Neural cell (in vitro differentiated cells): ENCODE results near the gene HOXC12. TPM values are rescaled to one million over a fixed set of nuclear protein-coding genes. Genes with fewer than 3 reads are reported as not detected.
A peak's percentile ranks its signal among the peaks of the same experiment; 100 is the strongest.

Experiments used
- H2AFZ ChIP-seq: fragments of 200-600, 300-800 bp; sonication (generic), shearing (Covaris generic); 2 replicates; pipeline ENCODE4 v1.6.0; 2014; ENCODE audit warnings: low read depth, mild to moderate bottlenecking, antibody characterized with exemption, low read length, moderate library complexity
- H3F3A ChIP-seq: fragments of 200-600 bp; shearing (Covaris generic); 2 replicates; pipeline ENCODE4 v1.6.1; 2016; ENCODE audit warnings: mild to moderate bottlenecking, moderate library complexity, mixed read lengths, antibody characterized with exemption, low read length; ENCODE audit not compliant: insufficient read depth, poor library complexity, severe bottlenecking
- H3K27ac ChIP-seq: fragments of 200-600, 300-800 bp; sonication (generic), shearing (Covaris generic); 2 replicates; pipeline ENCODE4 v1.5.1; 2014; ENCODE audit warnings: mild to moderate bottlenecking, low read length, moderate library complexity
- H3K27me3 ChIP-seq: fragments of 300-800, 200-600 bp; sonication (generic), shearing (Covaris generic); 2 replicates; pipeline ENCODE4 v1.6.0; 2014; ENCODE audit warnings: mild to moderate bottlenecking, low read depth, low read length, moderate library complexity; ENCODE audit not compliant: insufficient read depth
- H3K36me3 ChIP-seq: fragments of 300-800, 200-600 bp; sonication (generic), shearing (Covaris generic); 2 replicates; pipeline ENCODE4 v1.5.1; 2014; ENCODE audit warnings: mild to moderate bottlenecking, antibody characterized with exemption, low read length, moderate library complexity; ENCODE audit not compliant: insufficient read depth
- H3K4me2 ChIP-seq: fragments of 300-800, 200-600 bp; sonication (generic), shearing (Covaris generic); 2 replicates; pipeline ENCODE4 v1.6.0; 2014; ENCODE audit warnings: mild to moderate bottlenecking, low read length
- H3K4me3 ChIP-seq: fragments of 300-800, 200-600 bp; sonication (generic), shearing (Covaris generic); 2 replicates; pipeline ENCODE4 v1.5.1; 2014; ENCODE audit warnings: mild to moderate bottlenecking, low read length, moderate library complexity
- H3K79me2 ChIP-seq: fragments of 200-600 bp; shearing (Covaris generic); replicated peaks from 2 replicates; pipeline ENCODE4 v1.6.0; 2014; ENCODE audit warnings: mild to moderate bottlenecking, low read length, moderate library complexity; ENCODE audit not compliant: insufficient read depth
- H3K9ac ChIP-seq: fragments of 300-800, 200-600 bp; sonication (generic), shearing (Covaris generic); 2 replicates; pipeline ENCODE4 v1.6.1; 2016; ENCODE audit warnings: mild to moderate bottlenecking, low read length, mixed read lengths
- H3K9me2 ChIP-seq: fragments of 200-600 bp; shearing (Covaris generic); 2 replicates; pipeline ENCODE4 v1.6.1; 2016; ENCODE audit warnings: mild to moderate bottlenecking, low read length, mixed read lengths; ENCODE audit not compliant: insufficient read depth
- H3K9me3 ChIP-seq: fragments of 200-600, 300-800 bp; sonication (generic), shearing (Covaris generic); 2 replicates; pipeline ENCODE4 v1.6.1; 2016; ENCODE audit warnings: mild to moderate bottlenecking, mixed run types, low read length, moderate library complexity, mixed read lengths
- H4K20me1 ChIP-seq: fragments of 200-600 bp; shearing (Covaris generic); 2 replicates; pipeline ENCODE4 v1.6.1; 2016; ENCODE audit warnings: mild to moderate bottlenecking, mixed run types; ENCODE audit not compliant: insufficient read depth
- EP300 ChIP-seq: fragments of 450-650 bp; conservative IDR thresholded peaks from 2 replicates; pipeline ENCODE4 v1.6.1; 2014; ENCODE audit warnings: antibody characterized with exemption, mild to moderate bottlenecking, moderate library complexity; ENCODE audit not compliant: poor library complexity, severe bottlenecking
- EZH2 ChIP-seq: fragments of 200-600, 300-800 bp; shearing (Covaris generic), sonication (generic); IDR thresholded peaks from 2 replicates; pipeline ENCODE4 v1.6.1; 2014; ENCODE audit warnings: antibody characterized with exemption, low read length, borderline replicate concordance, mild to moderate bottlenecking; ENCODE audit not compliant: insufficient read depth, poor library complexity, severe bottlenecking
- MXI1 ChIP-seq: fragments of 450-650 bp; conservative IDR thresholded peaks from 2 replicates; pipeline ENCODE4 v1.6.1; 2014; ENCODE audit warnings: antibody characterized with exemption, mild to moderate bottlenecking; ENCODE audit not compliant: poor library complexity, severe bottlenecking
- POLR2AphosphoS5 ChIP-seq: IDR thresholded peaks from 2 replicates; pipeline ENCODE4 v1.6.1; 2012
- RAD21 ChIP-seq: fragments of 450-650 bp; conservative IDR thresholded peaks from 2 replicates; pipeline ENCODE4 v1.6.1; 2014; ENCODE audit warnings: antibody characterized with exemption, mild to moderate bottlenecking, moderate library complexity
- REST ChIP-seq: IDR thresholded peaks from 2 replicates; pipeline ENCODE4 v1.6.1; 2012; ENCODE audit warnings: borderline replicate concordance
- SMC3 ChIP-seq: fragments of 450-650 bp; conservative IDR thresholded peaks from 2 replicates; pipeline ENCODE4 v1.6.1; 2014; ENCODE audit warnings: antibody characterized with exemption, mild to moderate bottlenecking, moderate library complexity; ENCODE audit not compliant: poor library complexity
- TAF1 ChIP-seq: IDR thresholded peaks from 2 replicates; pipeline ENCODE4 v1.6.1; 2012; ENCODE audit warnings: low read depth
- polyA plus RNA-seq: library from polyadenylated mRNA; depleted of rRNA; stranded (reverse); fragments of >200 nt; gene quantifications from 2 replicates; pipeline ENCODE4 v1.2.3, GENCODE V29; 2014
- TF ChIP-seq, protein P1 (sequence below): fragments of 450-650 bp; IDR thresholded peaks from 2 replicates; pipeline ENCODE4 v1.5.1; 2014; ENCODE audit warnings: antibody characterized with exemption, mild to moderate bottlenecking, moderate library complexity; ENCODE audit not compliant: poor library complexity, severe bottlenecking

The HOXC12 gene
- polyA plus RNA-seq, 1 donor from 2014 or later, result not detected

- Histone ChIP-seq H2AFZ (no peak overlapping the region), H4K20me1 (no peaks in the 10 kb centered on the region), H3K36me3 (no peaks in the 10 kb centered on the region), H3K4me2 (no peak overlapping the region), H3K9ac (no peak overlapping the region), H3K27ac (no peak overlapping the region), H3K9me2 (no peaks in the 10 kb centered on the region), H3K9me3 (no peaks in the 10 kb centered on the region), H3K79me2 (no peaks in the 10 kb centered on the region), H3K4me3 (no peak overlapping the region), H3K27me3 (peaks cover 100% of the 10 kb centered on the region), H3F3A (no peaks in the 10 kb centered on the region)
- TF ChIP-seq, protein P1, sequence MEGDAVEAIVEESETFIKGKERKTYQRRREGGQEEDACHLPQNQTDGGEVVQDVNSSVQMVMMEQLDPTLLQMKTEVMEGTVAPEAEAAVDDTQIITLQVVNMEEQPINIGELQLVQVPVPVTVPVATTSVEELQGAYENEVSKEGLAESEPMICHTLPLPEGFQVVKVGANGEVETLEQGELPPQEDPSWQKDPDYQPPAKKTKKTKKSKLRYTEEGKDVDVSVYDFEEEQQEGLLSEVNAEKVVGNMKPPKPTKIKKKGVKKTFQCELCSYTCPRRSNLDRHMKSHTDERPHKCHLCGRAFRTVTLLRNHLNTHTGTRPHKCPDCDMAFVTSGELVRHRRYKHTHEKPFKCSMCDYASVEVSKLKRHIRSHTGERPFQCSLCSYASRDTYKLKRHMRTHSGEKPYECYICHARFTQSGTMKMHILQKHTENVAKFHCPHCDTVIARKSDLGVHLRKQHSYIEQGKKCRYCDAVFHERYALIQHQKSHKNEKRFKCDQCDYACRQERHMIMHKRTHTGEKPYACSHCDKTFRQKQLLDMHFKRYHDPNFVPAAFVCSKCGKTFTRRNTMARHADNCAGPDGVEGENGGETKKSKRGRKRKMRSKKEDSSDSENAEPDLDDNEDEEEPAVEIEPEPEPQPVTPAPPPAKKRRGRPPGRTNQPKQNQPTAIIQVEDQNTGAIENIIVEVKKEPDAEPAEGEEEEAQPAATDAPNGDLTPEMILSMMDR, result no peak
- TF ChIP-seq RAD21 (no peak), EZH2 (peak; percentile 45), EP300 (no peak), REST (no peak)
Observed at GRCh38 chr12:53985692-53985993, 30.9 kb downstream of the HOXC12 start.

DNA sequence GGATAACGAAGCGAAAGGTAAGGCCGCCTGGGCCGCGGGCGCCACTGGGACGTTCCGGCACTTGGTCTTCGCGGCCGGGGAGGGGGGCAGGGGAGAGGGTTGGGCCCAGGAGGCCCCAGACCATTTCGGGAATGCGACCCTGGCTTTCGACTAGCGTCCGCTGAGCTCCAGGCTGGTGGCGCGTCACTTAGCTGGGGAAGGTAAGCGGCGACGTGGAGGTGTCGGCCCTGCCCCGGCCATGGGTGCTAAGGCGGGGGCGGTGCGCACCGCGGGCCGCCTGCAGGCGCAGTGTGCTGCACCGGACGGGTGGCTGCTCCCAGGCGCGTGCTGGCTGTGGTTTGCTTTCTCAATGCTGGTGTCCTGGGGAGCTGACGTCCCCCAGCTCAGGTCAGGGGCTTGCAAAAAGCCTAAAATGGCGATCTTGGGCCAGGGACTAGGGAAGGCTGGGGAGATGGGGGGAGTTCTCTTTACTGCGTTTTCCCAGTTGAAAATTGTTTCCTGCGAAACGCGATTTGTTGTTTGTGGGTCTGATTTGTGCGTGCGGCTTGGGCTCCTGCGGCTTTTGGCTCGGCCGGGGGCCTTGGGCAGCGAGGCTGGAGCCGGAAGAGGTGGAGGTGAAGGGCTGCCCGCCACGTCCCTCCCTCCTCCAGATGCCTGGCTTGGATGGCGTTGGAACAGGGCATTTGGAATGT lies 31.4 kb downstream of the HOXC12 start:
- H2AFZ ChIP-seq, result no peak overlapping the region
- H3K9me3 ChIP-seq, result no peaks in the 10 kb centered on the region
- no peak overlapping the region for H3K27ac ChIP-seq
- peaks cover 100% of the 10 kb centered on the region for H3K27me3 ChIP-seq
- no peaks in the 10 kb centered on the region for H3K36me3 ChIP-seq
- no peak for TF ChIP-seq SMC3
- peak; percentile 69 for TF ChIP-seq EZH2
- H3K79me2 ChIP-seq, result no peaks in the 10 kb centered on the region
- H3K4me2 ChIP-seq, result no peak overlapping the region
- H3K4me3 ChIP-seq, result no peak overlapping the region
- no peaks in the 10 kb centered on the region for H3K9me2 ChIP-seq
- no peaks in the 10 kb centered on the region for H3F3A ChIP-seq
- H4K20me1 ChIP-seq, result no peaks in the 10 kb centered on the region
- no peak overlapping the region for H3K9ac ChIP-seq

DNA sequence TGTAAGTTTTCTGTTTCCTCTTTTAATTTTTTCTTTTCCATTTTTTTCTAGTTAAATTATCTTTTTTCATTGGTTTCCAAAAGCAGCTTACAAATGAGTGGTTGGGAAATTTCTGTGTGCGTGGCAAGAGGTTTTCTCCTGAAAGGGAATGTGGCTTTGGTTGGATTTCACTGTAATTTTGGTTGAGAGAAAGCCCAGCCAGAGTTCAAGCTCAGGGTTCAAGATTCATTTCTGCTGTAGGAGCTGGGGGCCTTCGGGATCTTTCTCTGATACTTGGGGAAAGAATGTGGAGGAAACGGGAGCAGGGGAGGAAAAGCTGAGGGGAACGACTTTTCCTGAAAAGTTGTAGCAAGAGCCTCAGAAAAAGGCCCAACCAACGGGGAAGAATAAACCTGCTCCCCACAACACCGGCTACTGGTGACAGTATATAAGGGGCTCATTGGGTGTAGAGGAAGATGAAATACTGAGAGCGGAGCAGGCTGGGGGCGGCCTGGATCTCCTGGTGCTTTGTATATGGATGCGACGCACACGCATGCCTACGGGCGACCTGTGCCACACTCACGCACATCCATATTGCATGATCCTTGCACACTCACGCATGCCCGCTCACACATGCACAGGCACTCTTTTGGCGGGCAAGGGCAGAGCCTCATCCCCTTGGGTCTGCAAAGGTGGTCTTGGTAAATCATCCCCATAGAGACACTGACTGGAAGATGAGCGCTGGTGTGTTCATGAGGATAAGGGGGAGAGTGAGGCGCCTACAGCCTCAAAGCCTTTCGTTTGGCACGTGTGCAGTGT lies 32.2 kb downstream of the HOXC12 start:
- Histone ChIP-seq H2AFZ (no peak overlapping the region), H3K36me3 (no peaks in the 10 kb centered on the region), H3K4me3 (no peak overlapping the region), H3K4me2 (no peak overlapping the region), H4K20me1 (no peaks in the 10 kb centered on the region), H3K9ac (no peak overlapping the region), H3K9me3 (no peaks in the 10 kb centered on the region), H3K9me2 (no peaks in the 10 kb centered on the region), H3K27me3 (peaks cover 100% of the 10 kb centered on the region), H3K79me2 (no peaks in the 10 kb centered on the region), H3F3A (no peaks in the 10 kb centered on the region), H3K27ac (no peak overlapping the region)
- TF ChIP-seq, protein P1, result no peak
- no peak for TF ChIP-seq EP300
- no peak for TF ChIP-seq SMC3
- TF ChIP-seq TAF1, result no peak
- no peak for TF ChIP-seq REST
- TF ChIP-seq MXI1, result no peak
- no peak for TF ChIP-seq RAD21
- TF ChIP-seq POLR2AphosphoS5, result no peak
- TF ChIP-seq EZH2, result no peak
